Stomach smooth muscle (tissue), 2 donors: ENCODE measurements around the gene TRPV5.

Experiments
- H3K27ac ChIP-seq: one replicate; pipeline ENCODE4 v1.7.0; 2013; ENCODE audit warnings: mild to moderate bottlenecking, low read length, inconsistent platforms
- H3K27me3 ChIP-seq, 2 donors: one replicate each; pipeline ENCODE4 v1.7.0; 2013; ENCODE audit warnings: low read length in 2 of 2; ENCODE audit not compliant: insufficient read depth in 2 of 2, control insufficient read depth in 1 of 2
- H3K36me3 ChIP-seq, 2 donors: one replicate each; pipeline ENCODE4 v1.7.0; 2013; ENCODE audit warnings: low read length in 2 of 2; ENCODE audit not compliant: control insufficient read depth in 2 of 2, insufficient read depth in 2 of 2
- H3K4me1 ChIP-seq: one replicate; pipeline ENCODE4 v1.7.0; 2013; ENCODE audit warnings: low read length; ENCODE audit not compliant: control insufficient read depth, insufficient read depth
- H3K4me3 ChIP-seq, 2 donors: one replicate each; pipeline ENCODE4 v1.7.0; 2013; ENCODE audit warnings: low read length in 2 of 2
- H3K9ac ChIP-seq, 2 donors: one replicate each; pipeline ENCODE4 v1.7.0; 2013; ENCODE audit warnings: low read length in 2 of 2, mild to moderate bottlenecking in 1 of 2
- H3K9me3 ChIP-seq, 2 donors: one replicate each; pipeline ENCODE4 v1.7.0; 2013; ENCODE audit warnings: low read length in 2 of 2; ENCODE audit not compliant: control insufficient read depth in 2 of 2
- donor health status: healthy.
- donor health status: Pancreatic carcinoma.

TRPV5 gene

DNA sequence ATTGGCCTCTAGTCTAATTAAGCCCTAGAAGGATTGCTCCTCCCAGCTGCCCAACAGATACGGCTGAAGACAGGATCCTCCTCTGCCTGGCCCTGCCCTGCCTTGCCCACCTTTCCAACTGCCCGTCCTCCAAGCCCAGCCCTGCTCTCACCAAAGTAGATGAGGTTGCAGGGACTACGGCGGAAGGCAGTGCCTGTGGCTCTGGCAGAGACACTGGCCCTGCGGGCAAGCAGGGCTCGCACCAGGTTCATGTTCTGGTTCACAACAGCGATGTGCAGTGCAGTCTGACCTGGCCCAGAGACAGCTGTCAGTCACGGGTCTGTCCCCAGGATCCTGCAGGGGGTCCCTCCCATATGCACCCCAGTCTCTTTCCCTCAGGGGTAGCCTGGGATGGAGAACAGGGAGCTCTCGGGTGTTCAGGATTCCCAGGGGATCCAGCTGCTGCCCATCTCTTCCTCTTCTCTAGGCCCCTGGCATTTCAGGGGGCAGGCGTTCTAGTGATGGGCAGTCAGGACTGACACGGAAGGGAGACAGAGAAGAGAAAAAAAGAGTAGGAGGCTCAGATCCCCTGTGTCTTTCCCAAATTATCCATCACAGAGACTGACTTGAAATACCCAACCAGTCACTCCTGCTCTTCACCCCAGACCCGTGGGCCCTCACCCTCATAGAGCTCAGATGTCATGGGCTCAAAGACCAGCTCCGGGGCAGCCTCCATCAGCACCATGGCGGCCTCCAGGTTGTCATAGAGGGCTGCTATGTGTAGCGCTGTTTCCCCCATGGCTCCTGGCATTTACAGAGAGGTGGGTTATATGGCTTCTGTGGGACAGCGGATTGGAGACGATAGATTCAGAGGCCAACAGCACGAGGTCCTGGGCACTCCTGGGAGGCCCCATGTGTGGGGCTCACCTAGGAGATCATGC lies 56.3 kb downstream of the TRPV5 start:
- Histone ChIP-seq H3K36me3 (no peaks in the 10 kb centered on the region), H3K27me3 (peaks cover 8 to 19% of the 10 kb centered on the region in 2 donors), H3K4me3 (no peak overlapping the region), H3K4me1 (no peaks in the 10 kb centered on the region), H3K9me3 (no peaks in the 10 kb centered on the region), H3K27ac (no peak overlapping the region), H3K9ac (no peak overlapping the region)

DNA sequence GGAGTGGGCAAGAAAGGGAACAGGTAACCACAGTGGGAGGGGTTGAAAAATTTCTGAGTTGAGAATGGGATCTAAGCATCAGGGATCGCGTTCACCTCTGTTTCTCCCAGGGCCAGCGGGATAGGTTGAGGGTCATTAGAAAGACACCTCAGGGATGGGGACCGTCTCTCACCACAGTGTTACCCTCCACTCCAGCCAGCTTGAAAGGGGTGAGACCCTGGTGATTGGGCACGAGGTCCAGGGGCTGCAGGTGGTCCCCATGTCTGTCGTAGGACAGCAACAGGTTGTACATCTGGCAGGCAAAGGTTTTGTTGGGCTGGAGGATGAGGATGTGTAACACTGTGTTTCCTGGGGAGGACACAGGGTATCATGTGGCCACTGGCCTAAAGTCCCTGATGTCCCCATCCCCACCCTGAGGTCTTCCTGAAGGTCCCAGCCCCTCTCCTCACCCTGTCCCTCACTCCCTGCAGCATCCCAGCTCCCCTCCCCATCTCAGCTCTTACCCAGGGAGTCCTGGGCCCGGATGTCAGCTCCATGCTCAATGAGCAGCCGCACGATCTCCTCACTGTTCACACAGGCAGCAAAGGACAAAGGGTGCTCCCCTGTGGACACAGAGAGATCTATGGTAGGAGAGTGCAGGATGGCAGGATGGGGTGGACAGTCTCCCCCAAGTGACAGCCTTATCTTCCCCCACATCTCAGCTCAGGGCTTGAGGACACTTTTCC lies 57.1 kb downstream of the TRPV5 start:
- H3K4me1 ChIP-seq, result no peaks in the 10 kb centered on the region
- H3K36me3 ChIP-seq, result no peaks in the 10 kb centered on the region
- H3K9ac ChIP-seq, result no peak overlapping the region
- peaks cover 8 to 12% of the 10 kb centered on the region in 2 donors for H3K27me3 ChIP-seq
- H3K9me3 ChIP-seq, result no peaks in the 10 kb centered on the region
- H3K27ac ChIP-seq, result no peak overlapping the region
- H3K4me3 ChIP-seq, result no peak overlapping the region

DNA sequence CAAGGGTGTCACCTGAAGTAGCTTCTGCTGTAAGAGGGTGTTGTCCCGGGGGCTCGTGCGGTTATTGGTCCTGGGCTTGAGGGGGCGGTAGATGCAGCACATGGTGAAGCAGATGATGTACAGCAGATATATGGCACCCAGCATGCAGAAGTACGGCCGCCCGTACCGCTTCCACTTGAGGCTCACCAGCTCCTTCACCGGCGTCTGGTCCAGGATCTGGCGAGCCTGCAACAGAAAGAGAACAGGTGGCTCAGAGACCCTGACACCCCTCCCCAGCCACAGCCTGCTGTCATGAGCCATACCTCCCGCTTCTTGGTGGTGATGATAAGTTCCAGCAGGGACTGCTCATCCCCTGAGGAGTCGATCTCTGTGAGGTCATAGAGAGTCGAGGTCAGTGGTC lies 58.1 kb downstream of the TRPV5 start:
- H3K36me3 ChIP-seq, result no peaks in the 10 kb centered on the region
- no peak overlapping the region for H3K9ac ChIP-seq
- H3K27ac ChIP-seq, result no peak overlapping the region
- no peak overlapping the region for H3K4me3 ChIP-seq
- peaks cover 4 to 12% of the 10 kb centered on the region in 2 donors for H3K27me3 ChIP-seq
- no peaks in the 10 kb centered on the region for H3K4me1 ChIP-seq
- no peaks in the 10 kb centered on the region for H3K9me3 ChIP-seq

DNA sequence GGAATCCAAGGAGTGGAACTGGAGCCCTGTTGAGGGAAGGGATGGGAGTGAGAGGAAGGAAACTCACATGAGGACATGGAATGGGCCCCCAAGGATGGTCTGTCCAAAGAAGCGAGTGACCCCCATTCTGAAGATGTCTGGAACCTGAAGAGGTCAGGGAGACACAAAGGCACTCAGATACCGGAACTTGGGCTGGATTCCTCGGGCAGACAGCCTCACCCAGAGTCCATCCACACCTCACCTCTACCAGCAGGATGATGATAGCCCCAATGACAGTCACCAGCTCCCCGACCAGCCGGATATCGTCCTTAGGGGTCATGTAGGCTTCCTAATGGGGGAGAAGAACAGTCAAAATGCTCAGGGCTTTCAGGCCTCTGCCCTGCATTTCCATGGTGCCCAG lies 58.7 kb downstream of the TRPV5 start:
- Histone ChIP-seq H3K9ac (no peak overlapping the region), H3K4me1 (no peaks in the 10 kb centered on the region), H3K36me3 (no peaks in the 10 kb centered on the region), H3K27me3 (peaks cover 4 to 12% of the 10 kb centered on the region in 2 donors), H3K4me3 (no peak overlapping the region), H3K27ac (no peak overlapping the region), H3K9me3 (no peaks in the 10 kb centered on the region)

DNA sequence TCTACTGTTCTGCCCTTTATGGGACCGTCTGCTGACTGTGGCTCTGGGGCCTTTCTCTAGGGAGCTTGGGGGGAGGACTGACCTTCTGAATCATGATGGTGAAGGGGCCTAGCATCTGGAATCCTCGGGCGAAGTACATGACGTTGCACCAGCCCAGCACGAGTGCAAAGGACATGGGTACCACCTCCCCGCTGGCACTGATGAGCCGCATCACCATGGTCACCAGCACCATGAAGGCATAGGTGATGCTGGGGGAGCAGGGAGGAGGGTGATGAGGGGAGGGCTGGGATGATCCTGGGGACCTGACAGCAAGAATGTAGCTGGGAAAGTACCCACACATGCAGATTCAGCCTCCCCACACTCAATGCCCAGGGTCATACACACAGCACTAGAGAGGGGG lies 59.1 kb downstream of the TRPV5 start:
- Histone ChIP-seq H3K4me3 (no peak overlapping the region), H3K9me3 (no peaks in the 10 kb centered on the region), H3K27me3 (peaks cover 0 to 8% of the 10 kb centered on the region in 2 donors), H3K27ac (no peak overlapping the region), H3K4me1 (no peaks in the 10 kb centered on the region), H3K9ac (no peak overlapping the region), H3K36me3 (no peaks in the 10 kb centered on the region)

DNA sequence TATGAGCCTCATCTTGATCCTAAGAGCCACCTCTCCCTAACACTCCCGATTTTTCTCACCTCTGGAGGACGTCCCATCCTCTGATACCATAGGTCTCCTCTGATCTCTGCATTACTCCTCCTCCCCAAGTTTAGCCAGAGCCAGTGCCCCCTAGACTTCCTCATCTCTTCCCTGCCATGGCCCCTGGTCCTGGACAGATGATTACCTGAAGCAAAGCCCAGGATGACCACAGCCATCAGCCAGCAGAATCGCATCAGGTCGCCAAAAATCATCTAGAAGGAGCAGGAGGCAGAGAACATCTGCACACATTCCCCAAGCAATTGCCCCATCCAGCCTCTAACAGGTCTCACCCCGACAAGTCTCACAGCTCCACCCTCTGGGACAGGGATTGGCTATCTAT lies 59.7 kb downstream of the TRPV5 start:
- peaks cover 0 to 8% of the 10 kb centered on the region in 2 donors for H3K27me3 ChIP-seq
- no peak overlapping the region for H3K4me3 ChIP-seq
- H3K27ac ChIP-seq, result no peak overlapping the region
- no peak overlapping the region for H3K9ac ChIP-seq
- H3K36me3 ChIP-seq, result no peaks in the 10 kb centered on the region
- no peaks in the 10 kb centered on the region for H3K9me3 ChIP-seq
- no peaks in the 10 kb centered on the region for H3K4me1 ChIP-seq

DNA sequence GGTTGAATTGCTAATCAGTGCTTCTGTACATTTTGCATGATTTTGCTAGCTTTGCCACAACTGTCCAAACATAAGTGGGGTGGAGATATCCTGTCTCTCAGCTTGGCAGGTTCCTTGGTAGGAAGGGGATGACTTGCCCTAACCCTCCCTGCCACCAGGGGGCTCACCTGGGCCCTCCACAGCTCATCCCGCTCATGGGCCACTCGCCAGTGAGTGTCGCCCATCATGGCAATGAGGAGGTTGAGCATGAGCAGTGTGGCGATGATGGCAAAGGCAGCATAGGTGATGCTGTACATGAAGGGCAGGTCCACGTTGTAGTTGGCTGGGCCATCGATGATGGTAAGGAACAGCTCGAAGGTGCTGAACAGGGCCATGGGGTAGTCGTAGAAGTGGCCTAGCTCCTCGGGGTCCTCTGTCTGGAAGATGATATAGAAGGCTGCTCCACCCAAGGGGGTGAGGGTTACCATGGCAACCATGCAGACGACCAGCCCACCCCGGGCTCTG lies 60.2 kb downstream of the TRPV5 start:
- H3K27ac ChIP-seq, result no peak overlapping the region
- H3K4me3 ChIP-seq, result no peak overlapping the region
- no peaks in the 10 kb centered on the region for H3K9me3 ChIP-seq
- H3K4me1 ChIP-seq, result no peaks in the 10 kb centered on the region
- peaks cover 0 to 8% of the 10 kb centered on the region in 2 donors for H3K27me3 ChIP-seq
- H3K9ac ChIP-seq, result no peak overlapping the region
- H3K36me3 ChIP-seq, result no peaks in the 10 kb centered on the region

DNA sequence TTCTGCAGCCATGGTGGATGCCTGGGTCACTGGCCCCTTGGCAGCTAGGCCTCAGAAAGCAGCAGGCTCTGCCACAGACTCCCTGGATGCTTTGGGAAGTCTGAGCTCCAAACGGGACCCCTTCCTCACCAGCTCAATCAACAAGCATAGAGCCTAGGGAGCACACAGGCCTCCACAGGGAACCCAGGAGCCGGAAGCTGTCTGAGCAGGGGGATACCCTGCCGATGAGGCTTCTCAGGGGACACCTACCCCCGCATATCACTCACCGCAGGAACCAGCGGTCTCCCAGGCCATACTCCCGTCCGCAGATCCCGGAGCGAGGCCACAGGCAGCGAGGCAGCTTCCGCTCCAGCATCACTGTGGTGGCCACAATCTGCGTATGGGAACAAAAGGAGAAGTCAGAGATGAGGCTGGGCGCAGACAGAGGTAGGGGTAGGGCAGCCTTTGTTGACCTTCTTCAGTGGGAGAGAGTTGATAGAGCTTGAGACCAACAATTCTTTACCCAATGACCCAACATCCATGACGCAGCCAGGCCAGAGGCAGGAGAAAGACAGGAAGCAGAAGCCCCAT lies 61.4 kb downstream of the TRPV5 start:
- peaks cover 0 to 8% of the 10 kb centered on the region in 2 donors for H3K27me3 ChIP-seq
- no peak overlapping the region for H3K27ac ChIP-seq
- no peak overlapping the region for H3K4me3 ChIP-seq
- H3K9ac ChIP-seq, result no peak overlapping the region
- no peaks in the 10 kb centered on the region for H3K9me3 ChIP-seq
- no peaks in the 10 kb centered on the region for H3K4me1 ChIP-seq
- H3K36me3 ChIP-seq, result no peaks in the 10 kb centered on the region

DNA sequence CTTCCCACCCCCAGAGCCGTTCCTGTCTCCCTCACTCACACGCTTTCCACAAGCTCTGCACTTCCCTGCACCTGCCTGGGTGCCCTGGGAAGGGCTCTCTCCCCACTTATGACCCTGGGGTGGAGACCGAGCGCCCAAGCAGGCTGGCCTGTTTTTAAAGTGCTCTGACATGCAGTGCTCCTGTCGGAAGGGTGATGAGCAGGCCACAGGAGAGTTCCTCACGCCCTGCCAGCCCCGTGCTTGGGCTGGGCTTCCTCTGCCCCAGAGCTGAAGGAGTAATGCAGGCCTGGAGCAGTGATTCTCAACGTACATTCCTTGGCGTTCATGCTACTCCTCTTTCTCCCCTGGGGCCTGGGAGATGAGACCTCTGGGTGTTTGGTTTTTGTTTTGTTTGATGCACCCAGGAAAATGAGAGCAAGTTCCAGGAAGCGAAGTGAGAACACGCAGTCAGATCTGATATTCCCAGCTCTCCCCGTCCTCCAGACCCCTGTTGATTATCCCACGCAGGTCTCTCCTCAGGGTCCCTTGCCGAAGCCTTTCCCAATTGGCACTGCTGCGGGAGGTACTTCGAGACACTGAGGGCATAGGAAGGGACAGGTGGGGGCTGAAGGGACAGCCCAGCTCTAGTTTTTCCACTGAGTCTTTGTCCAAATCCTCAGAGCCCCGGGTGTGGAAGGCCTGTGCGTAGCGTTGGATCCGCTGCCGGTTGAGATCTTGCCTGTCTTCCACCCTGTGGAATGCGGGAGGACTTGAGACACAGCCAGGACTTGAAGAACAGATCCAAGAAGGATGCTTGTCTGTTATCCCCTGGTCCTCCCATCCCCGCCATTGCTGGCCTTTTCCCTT lies 62.1 kb downstream of the TRPV5 start:
- H3K4me1 ChIP-seq, result no peaks in the 10 kb centered on the region
- H3K9ac ChIP-seq, result no peak overlapping the region
- H3K4me3 ChIP-seq, result no peak overlapping the region
- no peaks in the 10 kb centered on the region for H3K9me3 ChIP-seq
- H3K27ac ChIP-seq, result no peak overlapping the region
- H3K27me3 ChIP-seq, result peaks cover 0 to 7% of the 10 kb centered on the region in 2 donors
- no peaks in the 10 kb centered on the region for H3K36me3 ChIP-seq
